Measurements from ENCODE around the gene MPND. TPM values are rescaled to one million over a fixed set of nuclear protein-coding genes. Genes with fewer than 3 reads are reported as not detected.
A peak's percentile ranks its signal among the peaks of the same experiment; 100 is the strongest.

The MPND gene
- total RNA-seq, 1 donor from 2014 or later, result 25.2 TPM

- intact Hi-C loops (cut with micrococcal nuclease), result loop anchor here (1.0 kb wide), 2 partner anchors 10 to 21 kb away; partner anchors contain the start of gene SH3GL1
- Mint-ChIP-seq H3K9me3 (no peaks in the 10 kb centered on the region), H3K4me1 (peaks cover 78% of the 10 kb centered on the region), H3K27ac (peak overlapping the region; percentile 83), H3K4me3 (peak overlapping the region; percentile 77), H3K36me3 (ENCODE audit: low read depth) (peaks cover 8% of the 10 kb centered on the region), H3K27me3 (no peaks in the 10 kb centered on the region)
- POLR2A ChIA-PET, result interaction anchor here (0.6 to 1.2 kb wide), 8 partner anchors 10 to 151 kb away, joined by 3 to 11 read pairs (median 4); partner anchors contain the start of gene SH3GL1
- ATAC-seq (ENCODE audit: low read depth), result peak; percentile 45
- peak; percentile 41 for DNase-seq
- CTCF ChIA-PET, result interaction anchor here (1.3 to 2.0 kb wide), 2 partner anchors 21 to 23 kb away, joined by 3 to 7 read pairs; partner anchors contain the start of genes CHAF1A and SH3GL1
- no peak for TF ChIP-seq CTCF (IDR thresholded peaks at IDR 0.05)
Observed at GRCh38 chr19:4379383-4380253, 36.3 kb downstream of the MPND start.

- peak; percentile 34 for ATAC-seq (ENCODE audit: low read depth)
- H3K36me3 Mint-ChIP-seq (ENCODE audit: low read depth), result peaks cover 10% of the 10 kb centered on the region
- ChIA-PET POLR2A (interaction anchor here (0.6 to 1.4 kb wide), 6 partner anchors 10 to 91 kb away, joined by 3 to 4 read pairs (median 3); no protein-coding TSS in a partner anchor), CTCF (interaction anchor here (1.3 to 2.0 kb wide), 2 partner anchors 20 to 22 kb away, joined by 3 to 7 read pairs; partner anchors contain the start of genes CHAF1A and SH3GL1)
- peak overlapping the region; percentile 77 for H3K4me3 Mint-ChIP-seq
- peak; percentile 40 for DNase-seq
- intact Hi-C loops (cut with micrococcal nuclease), result no loop called here
- TF ChIP-seq CTCF (IDR thresholded peaks at IDR 0.05), result no peak
- peak overlapping the region; percentile 83 for H3K27ac Mint-ChIP-seq
- no peaks in the 10 kb centered on the region for H3K27me3 Mint-ChIP-seq
- peaks cover 72% of the 10 kb centered on the region for H3K4me1 Mint-ChIP-seq
- no peaks in the 10 kb centered on the region for H3K9me3 Mint-ChIP-seq
Observed at GRCh38 chr19:4380254-4380727, 36.9 kb downstream of the MPND start.

GRCh38 chr19:4385291-4386040, 42.1 kb downstream of the MPND start:
- H3K4me1 Mint-ChIP-seq, result peaks cover 29% of the 10 kb centered on the region
- no peak for ATAC-seq (ENCODE audit: low read depth)

GRCh38 chr19:4386041-4386782, 42.9 kb downstream of the MPND start:
- peaks cover 25% of the 10 kb centered on the region for H3K4me1 Mint-ChIP-seq
- no peak for ATAC-seq (ENCODE audit: low read depth)
- CTCF ChIA-PET, result no interaction called here
- H3K36me3 Mint-ChIP-seq (ENCODE audit: low read depth), result peaks cover 45% of the 10 kb centered on the region
- H3K4me3 Mint-ChIP-seq, result no peak overlapping the region
- intact Hi-C loops (cut with micrococcal nuclease), result no loop called here
- no peak for TF ChIP-seq CTCF (IDR thresholded peaks at IDR 0.05)
- no peak for DNase-seq
- H3K27me3 Mint-ChIP-seq, result no peaks in the 10 kb centered on the region
- H3K9me3 Mint-ChIP-seq, result no peaks in the 10 kb centered on the region
- H3K27ac Mint-ChIP-seq, result no peak overlapping the region
- POLR2A ChIA-PET, result interaction anchor here (1.7 kb wide), 1 partner anchor 14 kb away, joined by 4 read pairs; the partner anchor contains the start of gene SH3GL1

More at GRCh38 chr19:4385291-4386040, 42.1 kb downstream of the MPND start:
- no peaks in the 10 kb centered on the region for H3K27me3 Mint-ChIP-seq
- H3K9me3 Mint-ChIP-seq, result no peaks in the 10 kb centered on the region
- no peak for DNase-seq
- ChIA-PET POLR2A (no interaction called here), CTCF (no interaction called here)
- no peak overlapping the region for H3K4me3 Mint-ChIP-seq
- peaks cover 44% of the 10 kb centered on the region for H3K36me3 Mint-ChIP-seq (ENCODE audit: low read depth)
- no peak for TF ChIP-seq CTCF (IDR thresholded peaks at IDR 0.05)
- H3K27ac Mint-ChIP-seq, result no peak overlapping the region
- intact Hi-C loops (cut with micrococcal nuclease), result no loop called here

Measured in activated B cell treated with CpG ODN at 0.5 μM for 24 hours (primary cell).